ENCODE measurements around the gene FTO.
"Not testable (repeated sequence)": the region's sequence is repeated elsewhere in the genome, so short reads cannot be mapped to it uniquely, and the experiment has no call there.

Gene FTO

DNA sequence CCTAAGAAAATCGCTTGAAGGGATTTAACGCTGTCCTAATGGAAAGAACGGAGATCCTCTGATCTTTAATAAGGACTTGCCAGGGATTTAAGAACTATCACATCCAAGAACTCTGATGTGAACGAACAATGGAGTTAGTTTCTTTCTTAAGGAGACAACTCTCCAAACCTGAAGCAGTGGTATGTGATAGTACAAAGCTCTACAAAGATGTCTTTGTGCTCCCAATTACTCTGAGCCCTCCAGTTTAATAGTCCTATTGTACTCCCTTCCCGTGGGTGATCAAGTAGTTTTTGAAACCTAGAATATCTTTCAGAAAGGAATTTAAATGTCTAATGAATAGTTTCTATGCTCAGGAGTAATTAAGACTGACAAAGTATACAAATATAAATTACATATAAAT is 123.8 kb downstream of the FTO start:
- no peak for DNase-seq (ENCODE audit: low spot score)

DNA sequence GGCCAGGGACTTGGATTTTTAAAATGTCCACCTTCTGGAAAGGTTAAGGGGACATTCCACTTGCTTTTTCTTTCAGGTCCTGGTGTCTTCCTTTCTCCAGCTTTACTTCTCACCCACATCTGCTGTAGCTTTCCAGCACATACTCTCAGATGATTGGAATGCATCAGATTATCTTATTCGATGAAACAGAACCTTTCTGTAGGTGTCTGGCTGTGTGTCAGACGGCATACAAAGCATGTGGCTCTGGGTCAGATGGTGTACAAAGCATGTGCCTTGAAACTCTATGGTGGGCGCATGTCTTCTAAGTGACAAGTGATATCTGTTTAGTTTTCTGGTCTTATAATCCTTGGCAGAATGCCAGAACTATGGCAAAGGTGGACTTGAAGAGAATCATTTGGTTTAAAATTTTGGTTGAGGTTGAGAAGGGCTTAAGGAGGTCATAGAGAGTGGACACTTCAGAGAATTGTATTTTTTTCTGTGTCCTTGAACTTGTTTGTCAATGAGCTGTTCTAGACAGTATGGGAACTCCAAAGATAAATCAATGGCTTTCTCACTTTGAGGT is 125.3 kb downstream of the FTO start:
- no peak for DNase-seq (ENCODE audit: low spot score)

DNA sequence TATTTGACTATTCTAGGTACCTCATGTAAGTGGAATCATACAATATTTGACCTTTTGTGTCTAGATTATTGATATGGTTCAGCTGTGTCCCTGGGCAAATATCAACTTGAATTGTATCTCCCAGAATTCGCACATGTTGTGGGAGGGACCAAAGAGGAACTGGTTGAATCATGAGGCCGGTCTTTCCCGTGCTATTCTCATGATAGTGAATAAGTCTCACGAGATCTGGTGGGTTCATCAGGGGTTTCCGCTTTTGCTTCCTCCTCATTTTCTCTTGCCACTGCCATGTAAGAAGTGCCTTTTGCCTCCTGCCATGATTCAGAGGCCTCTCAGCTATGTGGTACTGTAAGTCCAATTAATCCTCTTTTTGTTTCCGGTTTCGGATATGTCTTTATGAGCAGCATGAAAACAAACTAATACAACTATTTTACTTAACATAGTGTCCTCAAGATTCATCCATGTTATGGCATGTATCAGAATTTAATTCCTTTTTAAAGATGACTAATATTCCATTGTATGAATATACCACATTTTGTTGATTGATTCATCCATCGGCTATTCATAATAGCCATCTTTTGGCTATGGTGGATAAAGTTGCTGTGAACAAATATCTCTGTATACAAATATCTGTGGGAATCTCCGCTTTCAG is 129.1 kb downstream of the FTO start:
- no peak for DNase-seq (ENCODE audit: low spot score)

DNA sequence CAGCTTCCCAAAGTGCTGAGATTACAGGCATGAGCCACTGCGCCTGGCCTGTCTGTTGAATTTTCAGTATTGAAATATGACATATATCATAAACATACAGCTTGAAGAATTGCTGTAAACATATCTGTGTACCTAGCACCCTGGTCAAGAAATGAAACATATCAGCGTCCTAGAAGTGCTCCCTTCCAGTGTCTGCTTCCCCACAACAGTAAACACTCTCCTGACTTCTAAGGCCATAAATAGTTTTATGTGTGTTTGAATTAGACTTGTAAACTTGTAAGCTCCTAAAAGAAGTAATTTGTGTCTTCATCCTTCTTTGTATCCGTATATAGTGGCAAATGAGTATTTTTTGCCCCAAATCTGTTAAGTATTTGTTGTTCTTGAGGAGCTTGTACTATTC is 132.2 kb downstream of the FTO start:
- no peak for DNase-seq (ENCODE audit: low spot score)

DNA sequence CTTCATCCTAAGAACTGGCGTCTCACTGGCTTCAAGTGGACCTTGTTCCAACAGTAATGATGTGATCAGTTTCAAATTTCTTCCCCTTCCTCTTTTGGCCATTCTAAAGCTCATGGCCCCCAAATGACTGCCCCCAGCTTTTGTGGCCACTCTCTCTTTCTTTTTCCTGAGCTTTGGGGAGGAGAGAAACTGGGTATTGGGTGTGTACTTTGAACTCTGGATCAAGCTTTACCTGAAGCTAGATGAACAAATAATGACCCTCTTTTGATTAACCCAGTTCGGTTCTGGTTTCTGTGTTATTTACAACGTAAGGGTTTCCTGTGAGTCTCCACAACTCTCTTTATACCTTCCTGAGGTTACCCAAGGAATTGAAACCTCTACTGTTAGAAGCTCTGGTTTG is 132.7 kb downstream of the FTO start:
- no peak for DNase-seq (ENCODE audit: low spot score)

DNA sequence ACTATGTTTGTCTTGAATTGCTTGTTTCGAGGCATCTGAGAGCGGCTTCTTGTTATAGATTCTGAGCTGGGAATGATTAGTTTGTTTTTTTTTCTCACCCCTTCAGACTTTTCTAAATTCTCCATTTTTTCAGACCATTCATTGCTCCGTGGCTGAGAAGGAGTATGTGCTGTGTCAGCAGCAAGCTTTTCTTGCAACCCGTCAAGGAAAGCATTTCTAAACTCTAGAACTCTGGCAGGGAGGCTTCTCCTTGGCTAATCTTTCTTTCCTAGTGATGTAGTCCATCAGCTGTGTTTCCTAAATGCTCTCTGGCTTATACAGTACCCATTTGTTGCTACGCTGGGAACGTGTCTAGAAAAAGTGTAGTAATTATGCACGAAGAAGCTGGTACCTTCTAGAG is 133.5 kb downstream of the FTO start:
- DNase-seq (ENCODE audit: low spot score) = no peak

DNA sequence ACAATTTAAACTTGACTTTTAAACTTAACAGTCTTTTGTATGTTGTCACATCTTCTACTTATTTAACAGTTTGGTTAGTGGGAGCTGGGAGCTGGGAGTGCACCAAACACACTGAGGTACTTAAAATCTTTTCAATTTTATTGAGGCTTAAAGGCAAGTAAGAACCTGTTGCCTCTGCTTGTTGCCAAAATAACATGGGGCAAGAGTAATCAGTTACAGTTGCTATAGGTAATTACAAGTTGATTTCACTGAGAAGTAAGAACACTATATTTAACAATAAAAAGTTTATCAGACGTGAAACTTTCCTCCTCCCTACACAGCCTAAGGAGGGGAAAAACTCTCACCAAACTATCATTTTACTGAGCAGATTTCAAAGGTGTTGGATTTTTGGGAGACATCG is 135.2 kb downstream of the FTO start:
- no peak for DNase-seq (ENCODE audit: low spot score)

GRCh38 chr16:53840456-53840855 is 136.5 kb downstream of the FTO start:
- no peak for DNase-seq (ENCODE audit: low spot score)

DNA sequence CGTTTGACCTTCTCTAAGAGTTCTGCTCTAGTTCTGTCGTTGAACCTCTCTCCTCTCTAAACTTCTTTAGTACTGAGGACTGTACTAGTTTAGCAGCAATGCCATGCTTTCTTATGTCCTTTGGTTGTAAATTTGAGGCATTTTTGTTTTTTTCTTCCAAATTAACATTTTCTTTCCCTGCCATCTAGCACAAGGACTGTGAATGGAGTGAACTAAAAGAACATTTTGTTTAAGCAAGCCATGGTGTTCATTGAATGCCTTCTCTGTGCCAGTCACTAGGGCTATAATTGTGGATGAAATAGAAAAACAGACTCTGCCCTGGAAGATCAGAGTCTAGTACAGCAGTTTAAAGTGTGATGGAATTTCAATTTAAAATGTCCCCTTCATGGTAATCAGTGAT is 137.9 kb downstream of the FTO start:
- DNase-seq (ENCODE audit: low spot score) = no peak

DNA sequence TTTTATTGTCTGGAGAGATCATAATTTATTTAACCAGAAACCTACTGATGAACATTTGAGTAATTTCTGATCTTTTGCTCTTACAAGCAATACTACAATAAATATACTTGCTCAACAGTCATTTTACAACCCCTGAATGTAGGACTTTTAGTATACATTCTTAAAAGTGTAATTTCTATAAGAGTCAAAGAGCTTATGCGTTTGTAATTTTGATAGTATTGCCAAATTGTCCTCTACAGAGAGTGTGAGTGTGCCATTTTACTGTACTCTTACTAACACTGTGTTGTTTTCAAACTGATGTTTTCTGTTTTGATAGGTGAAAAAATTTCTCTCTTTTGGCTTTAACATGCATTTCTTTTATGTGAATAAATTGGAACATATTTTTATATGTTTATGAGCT is 139.1 kb downstream of the FTO start:
- no peak for DNase-seq (ENCODE audit: low spot score)

GRCh38 chr16:53844804-53845203 is 140.8 kb downstream of the FTO start:
- DNase-seq (ENCODE audit: low spot score) = no peak

GRCh38 chr16:53846549-53846948 is 142.6 kb downstream of the FTO start:
- not testable (repeated sequence) for DNase-seq (ENCODE audit: low spot score)

DNA sequence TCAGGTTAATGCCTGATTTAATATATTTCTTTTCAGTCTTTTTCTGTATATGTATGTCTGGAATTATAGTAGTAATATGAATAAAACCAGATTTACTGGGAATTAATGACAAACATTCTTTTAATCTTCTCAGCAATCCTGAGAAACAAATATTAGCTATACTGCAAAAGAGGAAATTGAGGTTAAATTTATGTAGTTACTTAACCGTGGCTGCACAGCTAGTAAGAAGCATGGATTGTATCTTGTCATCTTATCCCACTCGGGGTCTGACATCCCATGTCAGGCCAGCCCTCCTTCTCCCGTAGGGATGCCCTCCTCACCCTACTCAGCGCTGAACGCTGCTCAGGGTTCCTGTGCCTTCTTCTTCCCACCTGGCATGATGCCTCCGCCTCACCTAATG is 143.0 kb downstream of the FTO start:
- DNase-seq (ENCODE audit: low spot score) = no peak

- no peak for DNase-seq (ENCODE audit: low spot score)
Observed at GRCh38 chr16:53848277-53848942, 144.5 kb downstream of the FTO start.

DNA sequence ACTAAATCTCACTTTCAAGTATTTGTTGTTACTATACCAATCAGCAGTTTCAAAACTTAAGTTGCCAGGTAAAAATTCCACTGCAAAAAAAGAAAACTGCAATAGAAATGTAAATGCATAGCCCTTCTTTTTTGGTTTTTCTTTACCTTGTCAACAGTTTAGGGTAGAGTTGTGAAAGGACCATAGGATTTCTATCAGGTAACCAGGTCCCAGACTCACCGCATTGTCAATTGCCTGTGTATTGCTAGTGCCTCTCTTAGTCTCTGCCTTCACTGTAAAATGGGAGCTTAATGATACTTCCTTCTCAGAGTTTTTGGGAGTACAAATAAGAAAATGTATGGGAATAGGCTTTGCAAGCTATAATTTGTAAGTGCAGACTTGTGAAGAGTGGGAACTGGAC is 145.0 kb downstream of the FTO start:
- no peak for DNase-seq (ENCODE audit: low spot score)

DNA sequence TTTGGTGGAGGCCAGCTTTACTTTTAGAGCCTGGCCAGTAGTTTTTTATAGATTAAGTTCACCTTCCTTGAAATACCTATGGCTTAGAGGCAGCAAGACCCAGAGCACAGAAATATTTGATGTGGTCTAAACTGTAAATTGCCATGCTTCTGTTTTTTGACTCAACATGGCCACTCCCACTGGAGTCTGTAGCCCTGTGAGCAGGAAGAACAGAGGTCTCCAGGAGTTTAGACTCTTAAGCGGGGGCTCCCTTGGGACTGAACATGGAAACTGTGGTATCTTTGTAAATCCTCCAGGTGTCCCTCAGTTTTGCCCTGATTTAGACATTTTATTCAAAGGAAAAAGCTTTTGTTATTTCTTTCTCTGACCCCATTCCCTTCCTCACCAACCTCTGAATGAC is 145.6 kb downstream of the FTO start:
- no peak for DNase-seq (ENCODE audit: low spot score)

DNA sequence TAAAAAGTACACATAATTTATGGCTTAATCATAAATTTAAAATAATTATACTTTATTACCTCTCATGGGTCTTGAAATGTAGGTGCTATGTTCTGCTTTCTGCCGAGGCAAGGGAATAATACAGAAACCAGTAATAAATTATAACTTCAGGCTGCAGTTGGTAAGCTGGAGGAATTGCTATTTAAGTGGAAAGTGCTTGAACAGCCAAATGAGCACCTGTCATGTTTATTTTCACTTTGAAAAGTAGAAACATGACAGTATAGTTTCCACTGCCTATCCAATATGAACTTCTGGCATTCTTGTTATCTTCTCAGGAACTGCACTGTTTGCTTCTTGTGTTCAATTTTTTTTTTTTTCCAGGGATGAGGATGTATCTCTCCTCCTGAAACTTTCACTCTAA is 146.0 kb downstream of the FTO start:
- no peak for DNase-seq (ENCODE audit: low spot score)

- DNase-seq (ENCODE audit: low spot score) = no peak
Observed at GRCh38 chr16:53852678-53853077, 148.7 kb downstream of the FTO start.

DNA sequence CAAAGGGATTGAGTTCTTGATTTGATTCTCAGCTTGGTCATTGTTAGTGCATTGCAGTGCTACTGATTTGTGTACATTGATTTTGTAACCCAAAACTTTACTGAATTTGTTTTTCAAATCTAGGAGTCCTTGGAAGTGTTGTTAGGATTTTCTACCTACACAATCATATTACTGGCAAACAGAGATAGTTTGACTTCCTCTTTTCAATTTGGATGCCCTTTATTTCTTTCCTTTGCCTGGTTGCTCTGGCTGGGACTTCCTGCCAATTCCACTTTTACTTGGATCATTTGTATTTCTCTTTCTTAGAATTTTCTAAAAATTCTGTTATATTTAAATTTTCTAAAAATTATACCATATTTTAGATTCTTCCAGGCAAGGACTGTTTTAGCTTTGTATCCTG is 151.1 kb downstream of the FTO start:
- DNase-seq (ENCODE audit: low spot score) = no peak

DNA sequence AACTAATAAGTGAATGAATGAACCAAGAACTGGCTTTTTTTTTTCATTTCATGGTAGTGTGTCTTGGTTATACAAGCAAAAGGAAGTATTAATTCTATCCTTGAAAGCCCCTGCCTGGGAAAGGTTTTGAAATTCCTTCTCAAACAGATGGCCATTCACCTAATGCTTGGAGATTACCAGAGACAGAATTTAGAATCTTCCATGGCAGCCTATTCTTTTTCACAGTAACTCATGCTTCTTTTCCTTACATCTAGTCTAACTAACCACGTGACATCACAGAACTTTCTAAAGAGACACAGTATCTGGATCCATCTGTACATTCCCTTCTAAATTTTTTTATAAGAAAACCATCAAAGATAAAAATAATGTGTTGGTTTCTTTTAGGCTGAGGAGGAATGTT is 151.6 kb downstream of the FTO start:
- no peak for DNase-seq (ENCODE audit: low spot score)

GRCh38 chr16:53859995-53860540 is 156.1 kb downstream of the FTO start:
- DNase-seq (ENCODE audit: low spot score) = no peak

- DNase-seq (ENCODE audit: low spot score) = no peak
Observed at GRCh38 chr16:53863861-53864260, 159.9 kb downstream of the FTO start.

DNA sequence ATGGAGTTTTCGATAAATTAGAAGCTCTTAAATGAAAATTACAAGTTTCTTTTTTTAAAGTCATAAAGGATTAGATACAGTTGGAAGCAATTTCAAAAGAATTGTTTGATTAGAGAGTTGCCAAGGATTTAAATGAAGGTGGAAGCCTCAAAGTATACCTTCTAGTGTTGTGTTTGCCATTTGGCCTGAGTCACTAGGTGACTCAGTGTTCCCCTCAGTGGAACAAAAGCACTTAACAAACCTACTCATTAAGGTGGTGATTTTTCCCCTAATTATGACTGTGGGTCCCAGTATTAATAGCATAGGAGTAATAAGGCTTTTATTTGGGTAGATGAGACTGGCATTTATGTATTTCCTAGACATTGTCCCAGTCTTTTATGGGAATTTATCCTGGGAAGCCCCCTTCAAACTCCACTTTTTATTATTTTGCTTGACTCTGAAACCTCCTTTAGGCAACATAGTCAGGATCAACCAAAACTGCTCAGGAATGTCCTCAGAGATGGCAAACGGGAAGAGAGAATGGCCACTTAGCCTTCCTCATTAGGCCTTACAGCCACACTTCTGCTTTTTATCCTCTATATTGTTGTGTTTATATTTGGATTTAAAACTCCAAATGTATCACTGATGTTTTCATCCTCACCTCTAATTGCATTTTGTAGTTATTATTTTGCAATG is 161.0 kb downstream of the FTO start:
- DNase-seq (ENCODE audit: low spot score) = no peak
